Neural progenitor cell (in vitro differentiated cells): Measurements from ENCODE around the gene KCNH5.

Experiments used
- CTCF ChIP-seq: fragments of 200-600 bp; sonication (generic); IDR thresholded peaks from 2 replicates; pipeline ENCODE4 v1.5.1; 2017; ENCODE audit warnings: antibody characterized with exemption, mild to moderate bottlenecking
- EZH2phosphoT487 ChIP-seq: fragments of 200-600 bp; sonication (generic); IDR thresholded peaks from 2 replicates; pipeline ENCODE4 v1.6.1; 2017; ENCODE audit warnings: antibody characterized with exemption

GRCh38 chr14:63091394-63091996, 46.2 kb upstream of the KCNH5 start:
- TF ChIP-seq CTCF: peak; percentile 42
- no peak for TF ChIP-seq EZH2phosphoT487
